Activated CD8-positive, alpha-beta T cell treated with anti-CD3 and anti-CD28 coated beads, Interleukin-2, amount 10 ng/mL, durations not matched to agents 7 days and 5 days (primary cell): Measurements from ENCODE around the gene FXYD2. TPM values are rescaled to one million over a fixed set of nuclear protein-coding genes. Genes with fewer than 3 reads are reported as not detected.
A peak's percentile ranks its signal among the peaks of the same experiment; 100 is the strongest.

Experiments used
- ATAC-seq: fragments of 150-1000 bp; cut with Tn5 transposase; one replicate; pipeline ENCODE4 v1.10.0; 2021; ENCODE audit warnings: moderate library complexity
- CTCF ChIA-PET: fragments of 350-600 bp; sonication (Branson Sonifier 250); formaldehyde crosslinking; loops from one replicate; lab custom pipeline; 2021; ENCODE audit warnings: antibody characterized with exemption; lab: Charles Lee
- POLR2A ChIA-PET: fragments of 350-600 bp; sonication (Branson Sonifier 250); formaldehyde crosslinking; loops from one replicate; lab custom pipeline; 2021; ENCODE audit warnings: antibody characterized with exemption; lab: Charles Lee
- DNase-seq: peaks from one replicate; pipeline ENCODE4 v3.0.0-alpha.2; 2020
- H3K27ac Mint-ChIP-seq: one replicate; pipeline ENCODE4 v1.8.0; 2021; ENCODE audit warnings: mild to moderate bottlenecking, mixed read lengths
- H3K27me3 Mint-ChIP-seq: one replicate; pipeline ENCODE4 v1.8.0; 2021; ENCODE audit warnings: low read depth, mixed read lengths
- H3K36me3 Mint-ChIP-seq: one replicate; pipeline ENCODE4 v1.8.0; 2021; ENCODE audit warnings: low read depth, mixed read lengths
- H3K4me1 Mint-ChIP-seq: one replicate; pipeline ENCODE4 v1.8.0; 2021; ENCODE audit warnings: low read depth, mixed read lengths
- H3K4me3 Mint-ChIP-seq: one replicate; pipeline ENCODE4 v1.8.0; 2021; ENCODE audit warnings: mild to moderate bottlenecking, mixed read lengths
- H3K9me3 Mint-ChIP-seq: one replicate; pipeline ENCODE4 v1.8.0; 2022; ENCODE audit warnings: mixed read lengths; ENCODE audit not compliant: insufficient read depth
- total RNA-seq, 2 experiments: library from RNA; stranded (reverse); gene quantifications; one replicate each; pipeline ENCODE4 v1.2.3, GENCODE V29; 2021

Gene FXYD2
- total RNA-seq, 2 experiments from 2014 or later = 22.5 to 24.3 TPM

GRCh38 chr11:117834068-117834810 is 9.7 kb upstream of the FXYD2 start:
- no peaks in the 10 kb centered on the region for H3K9me3 Mint-ChIP-seq
- no peak overlapping the region for H3K4me3 Mint-ChIP-seq
- ChIA-PET POLR2A (interaction anchor here (1.4 kb wide), 1 partner anchor 20 kb away, joined by 3 read pairs; no protein-coding TSS in a partner anchor), CTCF (interaction anchor here (0.9 to 10.1 kb wide), 9 partner anchors 10 to 408 kb away, joined by 3 to 104 read pairs (median 13); no protein-coding TSS in a partner anchor)
- peaks cover 7% of the 10 kb centered on the region for H3K27me3 Mint-ChIP-seq
- DNase-seq (peak; percentile 18), ATAC-seq (no peak)
- no peaks in the 10 kb centered on the region for H3K36me3 Mint-ChIP-seq
- peaks cover 54% of the 10 kb centered on the region for H3K4me1 Mint-ChIP-seq
- H3K27ac Mint-ChIP-seq = no peak overlapping the region

- Mint-ChIP-seq H3K27ac (no peak overlapping the region), H3K4me3 (no peak overlapping the region), H3K9me3 (no peaks in the 10 kb centered on the region), H3K27me3 (peaks cover 5% of the 10 kb centered on the region), H3K4me1 (peaks cover 58% of the 10 kb centered on the region), H3K36me3 (no peaks in the 10 kb centered on the region)
- POLR2A ChIA-PET = interaction anchor here (1.4 kb wide), 1 partner anchor 19 kb away, joined by 3 read pairs; no protein-coding TSS in a partner anchor
- peak; percentile 10 for DNase-seq
- CTCF ChIA-PET = interaction anchor here (0.7 to 10.1 kb wide), 8 partner anchors 10 to 220 kb away, joined by 3 to 104 read pairs (median 19); partner anchors contain the start of gene FXYD2
- no peak for ATAC-seq
Measured at GRCh38 chr11:117833401-117833891, 8.9 kb upstream of the FXYD2 start.

GRCh38 chr11:117832511-117832910 is 8.0 kb upstream of the FXYD2 start:
- DNase-seq (peak; percentile 7), ATAC-seq (no peak)
- no peaks in the 10 kb centered on the region for H3K36me3 Mint-ChIP-seq
- H3K9me3 Mint-ChIP-seq = no peaks in the 10 kb centered on the region
- no peak overlapping the region for H3K4me3 Mint-ChIP-seq
- POLR2A ChIA-PET = interaction anchor here (0.7 kb wide), 1 partner anchor 9 kb away, joined by 3 read pairs; no protein-coding TSS in a partner anchor
- H3K27me3 Mint-ChIP-seq = no peaks in the 10 kb centered on the region
- peaks cover 58% of the 10 kb centered on the region for H3K4me1 Mint-ChIP-seq
- CTCF ChIA-PET = interaction anchor here (0.6 to 10.1 kb wide), 8 partner anchors 9 to 221 kb away, joined by 3 to 104 read pairs (median 20); partner anchors contain the start of gene FXYD2
- H3K27ac Mint-ChIP-seq = no peak overlapping the region

DNA sequence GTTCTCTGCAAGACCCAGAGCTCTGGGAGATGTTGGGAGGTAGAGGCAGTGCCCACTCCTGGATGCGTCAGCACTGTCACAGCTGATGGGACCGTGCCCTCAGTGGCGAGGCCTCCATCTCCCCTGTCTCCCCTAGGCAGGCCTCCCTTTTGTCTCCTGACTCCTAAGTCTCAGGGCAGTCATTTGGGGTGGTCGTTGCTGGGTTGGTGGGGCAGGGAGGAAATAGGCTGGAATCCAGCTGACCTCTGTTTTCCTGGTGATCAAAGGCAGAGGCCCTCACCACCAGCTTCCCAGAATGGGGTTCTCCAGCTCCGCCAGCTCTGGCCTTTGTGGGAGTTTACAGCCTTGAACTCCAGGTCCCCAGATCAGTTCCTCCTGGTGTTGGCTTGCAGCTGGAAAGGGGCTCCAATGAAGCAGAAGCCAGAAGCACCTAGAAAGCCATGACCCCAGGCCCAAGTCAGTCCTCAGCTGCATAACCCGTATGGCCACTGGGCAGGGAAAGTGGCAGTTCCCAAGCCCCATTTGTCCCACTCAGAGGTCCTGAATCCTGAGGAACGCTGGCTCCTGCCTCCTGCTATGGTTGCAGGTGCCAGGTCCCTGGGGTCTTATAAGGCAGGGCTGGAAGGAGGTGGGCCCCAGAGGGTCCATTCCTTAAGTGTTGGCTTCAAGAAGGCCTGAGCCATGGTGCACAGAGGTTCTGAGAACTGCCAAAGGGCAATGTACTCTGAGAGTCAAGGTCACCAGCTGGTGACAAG is 7.3 kb upstream of the FXYD2 start:
- Mint-ChIP-seq H3K27ac (peak overlapping the region; percentile 84), H3K4me1 (peaks cover 57% of the 10 kb centered on the region), H3K4me3 (no peak overlapping the region), H3K9me3 (no peaks in the 10 kb centered on the region), H3K27me3 (no peaks in the 10 kb centered on the region), H3K36me3 (no peaks in the 10 kb centered on the region)
- DNase-seq (peak; percentile 18), ATAC-seq (no peak)
- ChIA-PET CTCF (interaction anchor here (0.9 to 10.1 kb wide), 7 partner anchors 8 to 114 kb away, joined by 3 to 104 read pairs (median 16); partner anchors contain the start of gene FXYD2), POLR2A (interaction anchor here (0.7 to 1.5 kb wide), 2 partner anchors 8 to 15 kb away, joined by 3 to 6 read pairs; no protein-coding TSS in a partner anchor)

DNA sequence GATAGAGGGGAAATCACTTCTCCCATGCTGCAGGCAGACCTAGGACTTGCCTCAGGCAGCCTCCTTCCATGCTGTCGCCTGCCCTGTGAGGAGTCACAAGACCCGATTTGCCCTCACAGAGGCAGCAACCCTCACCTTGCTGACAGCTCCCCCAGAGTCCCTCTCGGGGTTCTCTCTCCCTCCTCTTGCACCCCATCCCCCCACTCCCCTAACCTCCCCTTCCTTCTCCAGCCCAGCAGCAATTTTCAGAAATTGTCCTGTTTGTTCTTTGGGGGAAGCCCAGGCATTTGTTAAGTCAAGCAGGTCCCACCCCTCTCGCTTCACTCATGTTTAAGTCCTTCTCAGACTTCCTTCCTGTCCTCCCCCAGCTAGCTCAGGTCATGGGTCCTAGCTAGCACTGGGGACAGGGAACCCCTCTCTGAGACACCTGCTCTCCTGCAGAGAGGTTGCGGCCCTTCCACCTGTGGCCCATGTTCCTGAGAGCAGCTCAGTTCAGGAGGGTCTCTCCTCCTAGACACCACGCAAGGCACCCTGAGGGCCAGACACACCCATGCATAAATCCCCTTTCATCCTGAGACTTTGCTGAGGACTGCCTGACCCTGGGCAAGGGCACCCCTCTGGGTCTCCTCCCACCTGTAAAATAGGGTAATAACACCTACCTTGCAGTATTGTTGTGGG is 6.3 kb upstream of the FXYD2 start:
- POLR2A ChIA-PET = interaction anchor here (1.3 to 1.5 kb wide), 3 partner anchors 14 to 21 kb away, joined by 3 to 6 read pairs (median 5); no protein-coding TSS in a partner anchor
- Mint-ChIP-seq H3K36me3 (no peaks in the 10 kb centered on the region), H3K27me3 (no peaks in the 10 kb centered on the region), H3K4me3 (peak overlapping the region; percentile 26), H3K9me3 (no peaks in the 10 kb centered on the region), H3K27ac (peak overlapping the region; percentile 84), H3K4me1 (peaks cover 66% of the 10 kb centered on the region)
- DNase-seq (peak; percentile 40), ATAC-seq (no peak)
- CTCF ChIA-PET = interaction anchor here (0.8 to 10.1 kb wide), 10 partner anchors 13 to 222 kb away, joined by 3 to 104 read pairs (median 10); no protein-coding TSS in a partner anchor

DNA sequence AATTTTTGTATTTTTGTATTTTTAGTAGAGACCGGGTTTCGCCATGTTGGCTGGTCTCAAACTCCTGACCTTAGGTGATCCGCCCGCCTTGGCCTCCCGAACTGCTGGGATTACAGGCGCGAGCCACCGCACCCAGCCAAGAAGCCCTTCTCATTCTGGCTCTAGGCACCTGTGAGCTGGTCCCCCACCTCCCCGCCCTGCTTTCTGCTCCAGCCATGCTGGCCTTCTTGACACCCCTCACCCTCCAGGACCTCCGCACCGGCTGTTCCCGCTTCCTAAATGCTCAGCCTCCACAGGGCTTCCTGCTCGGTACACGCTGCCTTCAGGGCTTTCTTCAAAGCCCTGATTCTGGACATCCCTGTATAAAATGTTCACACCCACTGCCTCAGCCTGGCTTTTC is 5.5 kb upstream of the FXYD2 start:
- ChIA-PET POLR2A (interaction anchor here (1.3 to 3.5 kb wide), 4 partner anchors 13 to 21 kb away, joined by 3 to 25 read pairs (median 6); no protein-coding TSS in a partner anchor), CTCF (interaction anchor here (0.9 to 10.1 kb wide), 7 partner anchors 13 to 223 kb away, joined by 3 to 104 read pairs (median 33); no protein-coding TSS in a partner anchor)
- Mint-ChIP-seq H3K4me1 (peaks cover 70% of the 10 kb centered on the region), H3K9me3 (no peaks in the 10 kb centered on the region), H3K4me3 (no peak overlapping the region), H3K27me3 (no peaks in the 10 kb centered on the region), H3K36me3 (no peaks in the 10 kb centered on the region), H3K27ac (peak overlapping the region; percentile 84)
- peak; percentile 16 for DNase-seq
- no peak for ATAC-seq

- no peaks in the 10 kb centered on the region for H3K36me3 Mint-ChIP-seq
- no peak for ATAC-seq
- H3K4me3 Mint-ChIP-seq = no peak overlapping the region
- DNase-seq = no peak
- peaks cover 77% of the 10 kb centered on the region for H3K4me1 Mint-ChIP-seq
- H3K27me3 Mint-ChIP-seq = no peaks in the 10 kb centered on the region
- peak overlapping the region; percentile 90 for H3K27ac Mint-ChIP-seq
- ChIA-PET POLR2A (interaction anchor here (0.8 to 3.5 kb wide), 2 partner anchors 14 to 121 kb away, joined by 3 to 25 read pairs; no protein-coding TSS in a partner anchor), CTCF (interaction anchor here (2.9 to 10.1 kb wide), 4 partner anchors 13 to 224 kb away, joined by 13 to 104 read pairs (median 50); no protein-coding TSS in a partner anchor)
- no peaks in the 10 kb centered on the region for H3K9me3 Mint-ChIP-seq
Measured at GRCh38 chr11:117829369-117829725, 4.8 kb upstream of the FXYD2 start.

GRCh38 chr11:117828611-117829368 is 4.2 kb upstream of the FXYD2 start:
- H3K4me3 Mint-ChIP-seq = peak overlapping the region; percentile 48
- H3K9me3 Mint-ChIP-seq = no peaks in the 10 kb centered on the region
- peak overlapping the region; percentile 90 for H3K27ac Mint-ChIP-seq
- no peaks in the 10 kb centered on the region for H3K36me3 Mint-ChIP-seq
- ATAC-seq (peak; percentile 88), DNase-seq (peak; percentile 92)
- POLR2A ChIA-PET = interaction anchor here (0.6 to 3.5 kb wide), 6 partner anchors 14 to 598 kb away, joined by 3 to 25 read pairs (median 3); no protein-coding TSS in a partner anchor
- H3K27me3 Mint-ChIP-seq = no peaks in the 10 kb centered on the region
- peaks cover 83% of the 10 kb centered on the region for H3K4me1 Mint-ChIP-seq
- CTCF ChIA-PET = interaction anchor here (1.0 to 10.1 kb wide), 9 partner anchors 12 to 403 kb away, joined by 3 to 104 read pairs (median 13); no protein-coding TSS in a partner anchor

DNA sequence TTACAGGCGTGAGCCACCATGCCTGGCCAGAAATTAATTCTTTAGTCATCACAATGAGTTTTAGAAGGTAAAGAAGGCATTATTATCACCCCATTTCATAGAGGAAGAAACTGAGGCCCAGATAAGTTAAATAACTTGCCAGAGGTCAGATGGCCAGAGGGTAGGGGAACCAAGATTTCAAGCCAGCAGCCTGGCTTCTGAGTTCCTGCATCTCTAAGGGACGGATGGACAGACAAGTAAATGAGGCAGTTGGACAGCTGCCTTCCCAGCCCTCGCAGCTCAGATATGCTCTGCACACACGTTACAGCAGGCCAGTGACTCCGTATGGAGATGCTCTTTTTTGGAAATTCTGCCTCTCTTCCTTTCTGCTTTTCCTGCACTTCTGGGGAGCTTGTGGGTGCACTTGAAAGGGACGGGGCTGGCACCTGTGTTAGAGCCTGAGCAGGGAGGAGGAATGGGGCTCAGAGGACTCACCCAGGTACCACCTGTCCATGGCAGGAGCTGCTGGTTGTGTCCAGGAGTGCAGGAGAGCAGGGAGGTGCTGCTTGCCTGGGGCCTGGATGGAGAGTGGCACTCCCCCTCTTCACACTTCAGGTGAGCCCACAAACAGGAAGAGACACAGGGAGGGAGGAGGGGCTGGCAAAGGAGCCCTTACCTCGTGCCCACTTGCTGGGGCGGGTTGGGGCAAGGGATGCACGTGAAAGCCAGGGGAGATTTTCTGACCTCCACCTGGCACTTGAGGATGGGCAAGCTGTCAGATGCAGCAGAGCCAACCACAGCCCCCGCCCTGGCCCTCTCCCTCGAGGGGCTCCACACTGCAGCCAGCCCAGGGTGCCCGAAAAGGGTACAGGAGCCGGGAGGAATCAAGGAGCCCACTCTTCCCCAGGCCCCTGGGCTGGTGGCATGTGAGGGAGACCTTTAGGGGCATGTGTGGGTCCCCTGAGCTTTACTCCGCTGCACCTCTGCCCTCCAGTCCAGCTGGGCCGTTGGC is 3.3 kb upstream of the FXYD2 start:
- H3K4me3 Mint-ChIP-seq = peak overlapping the region; percentile 59
- H3K9me3 Mint-ChIP-seq = no peaks in the 10 kb centered on the region
- H3K27me3 Mint-ChIP-seq = no peaks in the 10 kb centered on the region
- peaks cover 93% of the 10 kb centered on the region for H3K4me1 Mint-ChIP-seq
- peak overlapping the region; percentile 90 for H3K27ac Mint-ChIP-seq
- peak; percentile 18 for ATAC-seq
- H3K36me3 Mint-ChIP-seq = no peaks in the 10 kb centered on the region
- ChIA-PET CTCF (interaction anchor here (1.0 to 10.1 kb wide), 11 partner anchors 11 to 402 kb away, joined by 3 to 104 read pairs (median 8); no protein-coding TSS in a partner anchor), POLR2A (interaction anchor here (0.8 to 3.5 kb wide), 6 partner anchors 13 to 597 kb away, joined by 3 to 25 read pairs (median 4); partner anchors contain the start of gene IL10RA)
- DNase-seq = peak; percentile 58
